SIG-M5 (cell line): ENCODE results near the gene IGSF23.
A peak's percentile ranks its signal among the peaks of the same experiment; 100 is the strongest.
"Not testable (repeated sequence)": the region's sequence is repeated elsewhere in the genome, so short reads cannot be mapped to it uniquely, and the experiment has no call there.

ENCODE experiments used
- DNase-seq: peaks from one replicate; lab custom pipeline; 2025; lab: John Stamatoyannopoulos, UW

The IGSF23 gene

DNA sequence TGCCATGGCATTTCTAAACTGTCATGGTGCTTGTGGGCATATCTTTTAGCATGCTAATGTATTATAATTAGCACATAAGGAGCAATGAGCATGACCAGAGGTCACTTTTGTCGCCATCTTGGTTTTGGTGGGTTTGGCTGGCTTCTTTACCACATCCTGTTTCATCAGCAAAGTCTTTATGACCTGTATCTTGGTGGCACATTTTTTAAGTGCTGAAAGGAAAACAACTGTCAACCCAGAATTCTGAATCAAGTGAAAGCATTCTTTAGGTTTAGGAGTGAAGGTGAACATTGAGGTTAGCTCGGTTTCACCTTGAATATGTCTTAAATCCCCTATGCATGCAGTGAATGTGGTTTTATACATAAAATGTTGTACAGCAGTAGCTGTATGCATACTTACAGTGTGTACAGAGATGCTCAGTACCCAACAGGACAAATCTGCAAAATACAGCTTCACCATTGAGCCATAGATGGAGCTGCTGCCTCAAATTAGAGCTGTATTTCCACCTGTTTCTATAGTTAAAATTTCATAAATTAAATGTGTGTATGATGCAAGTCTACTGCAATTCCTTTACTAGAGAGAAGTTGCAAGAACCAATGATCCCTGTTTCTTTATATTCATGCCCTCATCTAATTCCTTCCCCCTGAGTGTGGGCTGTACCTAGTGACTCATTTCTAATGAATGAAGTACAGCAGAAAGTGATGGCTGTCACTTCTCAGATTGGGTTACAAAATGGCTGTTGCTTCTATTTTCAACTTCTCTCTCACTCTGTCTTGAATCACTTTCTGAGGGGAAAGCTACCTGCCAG lies 25.2 kb upstream of the IGSF23 start:
- DNase-seq: peak; percentile 30

- DNase-seq: no peak
These were observed 24.6 kb upstream of the IGSF23 start for GRCh38 chr19:44588771-44589112.

DNA sequence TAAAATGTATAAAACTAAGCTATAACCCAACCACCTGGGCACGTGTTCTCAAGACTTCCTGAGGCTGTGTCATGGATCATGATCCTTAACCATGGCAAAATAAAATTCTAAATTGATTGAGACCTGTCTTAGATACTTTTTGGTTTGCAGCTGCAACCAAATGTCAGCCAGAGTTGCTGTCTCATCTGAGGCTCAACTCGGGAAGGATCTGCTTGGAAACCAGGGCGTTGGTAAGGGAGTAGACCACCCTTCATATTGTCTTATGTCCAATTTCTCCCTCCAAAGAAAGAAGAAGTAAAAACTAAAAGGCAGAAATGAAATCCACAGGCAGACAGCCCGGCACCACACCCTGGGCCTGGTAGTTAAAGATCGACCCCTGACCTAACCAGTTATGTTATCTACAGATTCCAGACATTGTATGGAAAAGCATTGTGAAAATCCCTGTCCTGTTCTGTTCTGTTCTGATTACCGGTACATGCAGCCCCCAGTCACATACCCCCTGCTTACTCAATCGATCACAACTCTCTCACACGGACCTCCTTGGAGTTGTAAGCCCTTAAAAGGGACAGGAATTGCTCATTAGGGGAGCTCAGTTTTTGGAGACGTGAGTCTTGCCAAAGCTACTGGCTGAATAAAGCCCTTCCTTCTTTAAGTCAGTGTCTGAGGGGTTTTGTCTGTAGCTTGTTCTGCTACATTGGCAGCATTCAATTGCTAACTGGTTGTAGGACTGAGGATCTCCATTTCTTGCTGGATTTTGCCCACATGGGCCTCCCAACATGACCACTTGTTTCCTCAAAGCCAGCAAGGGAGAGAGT lies 22.9 kb upstream of the IGSF23 start:
- DNase-seq: no peak

DNA sequence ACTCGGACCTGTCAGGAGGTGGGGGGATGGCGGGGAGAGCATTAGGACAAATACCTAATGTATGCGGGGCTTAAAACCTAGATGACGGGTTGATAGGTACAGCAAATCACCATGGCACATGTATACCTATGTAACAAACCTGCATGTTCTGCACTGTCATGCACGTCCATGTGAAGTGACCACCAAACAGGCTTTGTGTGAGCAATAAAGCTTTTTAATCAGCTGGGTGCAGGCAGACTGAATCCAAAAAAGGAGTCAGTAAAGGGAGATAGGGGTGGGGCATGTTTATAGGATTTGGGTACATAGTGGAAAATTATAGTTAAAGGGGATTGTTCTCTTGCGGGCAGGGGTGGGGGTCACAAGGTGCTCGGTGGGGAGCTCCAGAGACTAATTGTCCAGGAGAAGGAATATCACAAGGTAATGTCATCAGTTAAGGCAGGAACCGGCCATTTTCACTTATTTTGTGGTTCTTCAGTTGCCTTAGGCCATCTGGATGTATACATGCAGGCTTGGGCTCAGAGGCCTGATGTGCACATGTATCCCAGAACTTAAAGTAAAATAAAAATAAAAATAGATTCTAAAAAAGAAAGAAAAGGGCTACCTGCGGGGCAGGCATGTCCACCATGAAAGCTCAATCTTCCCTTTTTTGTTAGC lies 21.9 kb upstream of the IGSF23 start:
- not testable (repeated sequence) for DNase-seq

GRCh38 chr19:44592451-44592890 lies 20.9 kb upstream of the IGSF23 start:
- DNase-seq: no peak

DNA sequence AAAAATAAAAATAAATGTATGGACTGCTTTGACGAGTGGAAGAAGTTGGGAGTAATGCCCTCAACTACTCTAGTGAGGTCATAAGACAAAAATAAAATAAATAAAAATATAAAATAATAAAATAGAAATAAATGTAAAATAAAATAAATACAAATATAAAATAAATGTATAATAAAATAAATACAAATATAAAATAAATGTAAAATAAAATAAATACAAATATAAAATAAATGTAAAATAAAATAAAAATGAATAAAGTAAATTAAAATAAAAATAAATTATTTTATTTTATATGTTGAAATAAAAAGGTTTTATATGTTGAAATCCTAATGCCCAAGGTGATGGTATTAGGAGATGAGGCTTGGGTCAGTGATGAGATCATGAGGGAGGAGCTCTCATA lies 20.1 kb upstream of the IGSF23 start:
- DNase-seq: no peak

DNA sequence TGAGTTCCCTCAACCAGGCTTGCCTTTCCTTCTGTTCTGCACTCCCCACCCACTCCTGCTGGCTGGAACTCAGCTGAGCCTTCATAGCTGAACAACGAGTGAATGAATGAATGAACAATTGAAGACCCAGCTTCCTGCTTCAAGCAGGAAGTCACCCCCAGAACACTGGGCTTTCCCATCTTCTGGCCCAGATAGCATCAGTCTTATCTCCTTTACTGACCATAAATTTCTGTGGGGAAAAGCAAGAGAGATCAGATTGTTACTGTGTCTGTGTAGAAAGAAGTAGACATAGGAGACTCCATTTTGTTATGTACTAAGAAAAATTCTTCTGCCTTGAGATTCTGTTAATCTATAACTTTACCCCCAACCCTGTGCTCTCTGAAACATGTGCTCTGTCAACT lies 19.5 kb upstream of the IGSF23 start:
- not testable (repeated sequence) for DNase-seq

- no peak for DNase-seq
These were observed 16.8 kb upstream of the IGSF23 start for GRCh38 chr19:44596428-44597130.

- DNase-seq: no peak
These were observed 16.3 kb upstream of the IGSF23 start for GRCh38 chr19:44597131-44597491.

GRCh38 chr19:44598355-44598754 lies 15.0 kb upstream of the IGSF23 start:
- DNase-seq: no peak

DNA sequence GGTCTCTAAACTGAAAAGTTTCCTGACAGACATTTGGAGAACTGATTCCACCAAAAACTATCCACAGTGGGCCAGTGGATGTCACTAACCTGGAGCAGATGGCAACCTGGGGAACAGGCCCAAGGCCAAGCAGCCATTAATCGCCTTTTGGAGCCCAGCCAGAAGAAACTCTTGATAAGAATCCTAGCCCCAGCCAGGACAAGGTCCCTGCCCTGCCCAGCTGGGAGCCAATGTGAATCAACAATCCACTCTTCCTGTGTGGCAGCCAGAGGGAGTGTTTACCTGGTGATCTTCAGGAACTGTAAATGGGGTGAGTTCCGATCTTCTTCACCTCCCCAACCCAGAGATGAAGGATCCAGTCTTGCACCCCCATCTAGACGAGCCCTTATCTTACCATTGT lies 14.5 kb upstream of the IGSF23 start:
- DNase-seq: no peak

- DNase-seq: no peak
These were observed 12.9 kb upstream of the IGSF23 start for GRCh38 chr19:44600466-44600865.

GRCh38 chr19:44602081-44602480 lies 11.3 kb upstream of the IGSF23 start:
- no peak for DNase-seq

- DNase-seq: no peak
These were observed 10.0 kb upstream of the IGSF23 start for GRCh38 chr19:44603201-44603945.

DNA sequence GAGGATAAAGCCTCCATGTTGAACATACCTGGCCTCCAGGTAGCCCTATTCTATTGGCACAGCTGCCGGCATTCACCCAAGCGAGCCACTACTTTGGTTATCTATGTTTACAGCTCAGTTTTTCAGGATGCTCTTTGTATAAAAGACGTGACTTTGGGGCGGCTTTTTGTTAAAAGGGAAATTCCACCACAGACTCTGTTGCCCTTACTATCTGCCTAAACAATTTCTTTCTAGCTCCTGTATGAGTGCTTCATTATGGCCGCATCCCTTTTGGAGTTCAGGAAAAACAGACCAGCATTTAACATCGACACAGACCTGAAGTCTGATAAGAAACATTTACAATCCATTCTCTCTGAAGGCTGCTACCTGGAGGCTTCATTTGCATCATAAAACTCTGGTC lies 9.1 kb upstream of the IGSF23 start:
- no peak for DNase-seq

DNA sequence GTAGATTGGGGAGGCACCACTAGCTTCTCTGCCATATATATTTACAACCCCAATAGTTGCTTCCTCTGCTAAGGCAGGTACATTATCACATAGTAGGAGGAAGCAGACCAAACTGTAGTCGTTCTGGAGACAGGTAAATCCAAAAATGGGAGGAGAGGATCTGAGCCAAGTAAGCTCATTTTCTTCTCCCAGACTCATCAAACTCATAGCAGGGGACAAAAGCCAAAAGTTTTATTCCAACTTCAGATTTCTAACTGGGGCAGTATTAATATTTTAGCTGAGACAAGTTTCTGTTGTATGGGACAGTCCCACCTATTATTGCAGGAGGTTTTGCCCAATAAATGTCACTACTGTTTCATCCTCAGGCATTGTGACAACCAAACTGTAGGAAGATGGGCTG lies 7.8 kb upstream of the IGSF23 start:
- no peak for DNase-seq

DNA sequence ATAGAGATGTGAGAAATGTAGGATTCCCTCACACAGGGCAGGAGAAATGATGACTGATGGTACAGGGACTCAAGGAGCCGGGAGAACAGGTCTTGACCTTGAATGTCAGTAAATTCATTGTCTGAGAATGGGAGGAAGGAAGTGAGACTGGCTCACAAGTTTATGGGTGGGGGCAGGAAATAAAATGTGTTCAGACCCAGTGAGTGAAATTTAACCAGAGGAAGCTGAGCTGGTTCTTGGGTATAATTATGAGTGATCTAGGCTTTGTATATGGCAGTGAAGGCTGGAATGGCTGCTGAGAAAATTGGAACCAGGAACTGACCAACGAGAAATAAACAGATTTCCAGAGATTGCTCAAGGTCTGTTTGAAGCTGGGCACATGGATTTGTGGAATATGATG lies 6.3 kb upstream of the IGSF23 start:
- no peak for DNase-seq

DNA sequence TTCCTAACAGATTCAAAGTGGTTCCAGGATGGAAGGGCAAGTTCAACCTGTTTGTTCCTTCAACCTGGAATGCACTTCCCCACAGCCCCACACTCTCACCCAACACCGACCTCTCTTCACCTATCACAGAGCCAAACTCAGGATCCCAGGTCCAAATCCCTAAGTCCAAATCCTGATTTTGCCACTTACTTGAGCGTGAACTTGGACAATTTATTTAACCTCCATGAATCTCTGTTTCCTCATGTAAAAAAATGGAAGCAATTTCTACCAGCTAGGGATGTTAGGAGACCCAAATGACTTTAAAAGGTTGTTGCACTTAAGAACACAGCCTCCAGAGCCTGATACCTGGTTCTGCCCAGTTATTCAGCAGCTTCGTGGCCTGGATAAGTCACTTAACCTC lies 5.4 kb upstream of the IGSF23 start:
- no peak for DNase-seq

DNA sequence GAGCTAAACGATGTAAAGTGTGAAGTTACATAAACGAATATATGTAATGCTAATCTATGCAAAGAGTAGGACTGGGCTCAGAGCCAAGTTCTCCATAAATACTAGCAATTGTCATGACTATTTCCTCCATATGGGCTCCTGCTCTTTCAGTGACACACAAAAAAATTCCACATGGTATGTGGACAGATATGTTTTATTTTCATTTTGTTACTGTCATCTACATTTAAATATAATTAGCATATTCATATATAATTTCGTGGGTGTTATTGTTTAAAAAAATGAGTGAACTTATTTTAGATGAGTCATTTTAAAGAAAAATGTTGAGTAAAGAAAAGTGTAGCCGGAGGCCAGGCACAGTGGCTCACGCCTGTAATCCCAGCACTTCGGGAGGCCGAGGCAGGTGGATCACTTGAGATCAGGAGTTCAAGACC lies 5.0 kb upstream of the IGSF23 start:
- DNase-seq: no peak

DNA sequence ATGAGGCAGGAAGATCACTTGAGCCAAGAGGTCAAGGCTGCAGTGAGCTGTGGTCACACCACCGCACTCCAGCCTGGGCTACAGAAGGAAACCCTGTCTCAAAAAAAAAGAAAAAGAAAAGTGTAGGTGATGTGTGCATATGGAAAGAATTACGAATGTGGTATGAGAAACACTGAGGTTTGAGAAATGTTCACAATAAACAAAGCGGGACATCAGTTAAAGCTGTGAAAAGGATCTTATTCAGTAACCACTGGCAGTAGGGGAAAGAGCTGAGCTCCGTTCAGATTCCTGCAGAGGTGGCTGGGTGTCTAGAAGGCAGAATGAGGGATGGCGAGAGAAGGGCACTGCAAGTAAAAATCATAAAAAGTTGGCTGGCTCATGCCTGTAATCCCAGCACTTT lies 4.1 kb upstream of the IGSF23 start:
- no peak for DNase-seq

- not testable (repeated sequence) for DNase-seq
These were observed 2.9 kb upstream of the IGSF23 start for GRCh38 chr19:44610497-44610896.
